ENCODE results near the gene ZNF205. TPM values are rescaled to one million over a fixed set of nuclear protein-coding genes. Genes with fewer than 3 reads are reported as not detected.

The ZNF205 gene
- total and polyA plus RNA-seq, 9 of the 15 experiments (the other 6 are each of a cell fraction or from before 2014, with no cell fraction given), result 2.4 to 11.8 (median 5.1) TPM; not detected in 2

DNA sequence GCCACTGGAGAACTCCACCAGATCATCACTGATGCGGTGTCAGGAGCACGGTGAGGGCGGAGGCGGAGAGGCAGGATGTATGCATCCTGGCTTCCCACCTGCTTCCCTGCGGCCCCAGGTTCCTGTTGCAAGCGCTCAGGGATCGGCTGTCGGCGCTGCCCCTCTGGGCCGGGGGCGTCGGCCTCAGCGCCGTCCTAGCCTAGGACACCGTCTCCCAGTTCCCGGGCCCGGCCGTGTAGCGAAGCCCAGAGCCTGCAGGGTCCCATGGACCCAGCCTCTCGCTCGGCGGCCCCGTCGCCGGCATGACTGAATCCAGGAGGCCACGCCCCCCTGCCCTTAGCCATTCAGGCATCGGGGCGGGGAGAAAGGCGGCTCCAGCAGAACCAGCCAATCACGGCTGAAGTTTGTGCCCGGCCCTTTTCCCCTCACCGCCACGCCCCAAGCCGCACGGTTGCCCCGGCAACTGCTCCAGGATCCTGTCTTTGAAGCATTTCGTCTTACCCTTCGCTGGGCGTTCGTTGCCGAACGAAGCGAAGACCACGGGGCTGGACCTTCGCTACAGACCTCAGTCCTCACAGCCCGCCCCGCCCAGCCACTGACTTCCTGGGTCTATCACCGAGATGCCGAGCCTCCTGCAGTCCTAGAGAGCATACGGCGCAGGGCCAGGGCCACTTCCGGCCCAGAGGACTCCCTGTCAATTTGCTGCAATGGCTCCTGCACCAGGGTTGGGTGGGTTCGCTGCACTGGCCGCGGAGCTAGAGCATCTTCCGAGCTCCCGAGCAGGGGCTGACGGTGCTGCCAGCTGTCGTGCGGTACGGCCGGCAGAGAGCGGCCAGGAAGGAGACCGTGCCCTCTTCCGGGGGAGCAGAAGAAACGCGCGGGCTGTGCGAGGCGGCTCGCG lies 11.8 kb downstream of the ZNF205 start (continued):
- TF ChIP-seq FOXM1 (IDR thresholded peaks at IDR 0.05; ENCODE audit: low read depth), result no peak
- TF ChIP-seq FOXM1 (CRISPR knock-in tag; IDR thresholded peaks at IDR 0.05; ENCODE audit: low read depth), result no peak
- TF ChIP-seq, protein P1, sequence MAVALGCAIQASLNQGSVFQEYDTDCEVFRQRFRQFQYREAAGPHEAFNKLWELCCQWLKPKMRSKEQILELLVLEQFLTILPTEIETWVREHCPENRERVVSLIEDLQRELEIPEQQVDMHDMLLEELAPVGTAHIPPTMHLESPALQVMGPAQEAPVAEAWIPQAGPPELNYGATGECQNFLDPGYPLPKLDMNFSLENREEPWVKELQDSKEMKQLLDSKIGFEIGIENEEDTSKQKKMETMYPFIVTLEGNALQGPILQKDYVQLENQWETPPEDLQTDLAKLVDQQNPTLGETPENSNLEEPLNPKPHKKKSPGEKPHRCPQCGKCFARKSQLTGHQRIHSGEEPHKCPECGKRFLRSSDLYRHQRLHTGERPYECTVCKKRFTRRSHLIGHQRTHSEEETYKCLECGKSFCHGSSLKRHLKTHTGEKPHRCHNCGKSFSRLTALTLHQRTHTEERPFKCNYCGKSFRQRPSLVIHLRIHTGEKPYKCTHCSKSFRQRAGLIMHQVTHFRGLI (CRISPR knock-in tag; IDR thresholded peaks at IDR 0.05), result no peak
- no peak for TF ChIP-seq ASH1L (IDR thresholded peaks at IDR 0.05; ENCODE audit: borderline replicate concordance, low read depth, partially characterized antibody)
- TF ChIP-seq POLR2B (IDR thresholded peaks at IDR 0.05; ENCODE audit: low read depth, partially characterized antibody), result peak; percentile 39
- TF ChIP-seq TCF15 (CRISPR knock-in tag; IDR thresholded peaks at IDR 0.05), result no peak
- TF ChIP-seq, protein P2, sequence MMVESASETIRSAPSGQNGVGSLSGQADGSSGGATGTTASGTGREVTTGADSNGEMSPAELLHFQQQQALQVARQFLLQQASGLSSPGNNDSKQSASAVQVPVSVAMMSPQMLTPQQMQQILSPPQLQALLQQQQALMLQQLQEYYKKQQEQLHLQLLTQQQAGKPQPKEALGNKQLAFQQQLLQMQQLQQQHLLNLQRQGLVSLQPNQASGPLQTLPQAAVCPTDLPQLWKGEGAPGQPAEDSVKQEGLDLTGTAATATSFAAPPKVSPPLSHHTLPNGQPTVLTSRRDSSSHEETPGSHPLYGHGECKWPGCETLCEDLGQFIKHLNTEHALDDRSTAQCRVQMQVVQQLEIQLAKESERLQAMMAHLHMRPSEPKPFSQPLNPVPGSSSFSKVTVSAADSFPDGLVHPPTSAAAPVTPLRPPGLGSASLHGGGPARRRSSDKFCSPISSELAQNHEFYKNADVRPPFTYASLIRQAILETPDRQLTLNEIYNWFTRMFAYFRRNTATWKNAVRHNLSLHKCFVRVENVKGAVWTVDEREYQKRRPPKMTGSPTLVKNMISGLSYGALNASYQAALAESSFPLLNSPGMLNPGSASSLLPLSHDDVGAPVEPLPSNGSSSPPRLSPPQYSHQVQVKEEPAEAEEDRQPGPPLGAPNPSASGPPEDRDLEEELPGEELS (CRISPR knock-in tag; IDR thresholded peaks at IDR 0.05; ENCODE audit: borderline replicate concordance), result 0 out of 2 replicates have a peak, but pooled peaks have one; percentile 38
- TF ChIP-seq, protein P3, sequence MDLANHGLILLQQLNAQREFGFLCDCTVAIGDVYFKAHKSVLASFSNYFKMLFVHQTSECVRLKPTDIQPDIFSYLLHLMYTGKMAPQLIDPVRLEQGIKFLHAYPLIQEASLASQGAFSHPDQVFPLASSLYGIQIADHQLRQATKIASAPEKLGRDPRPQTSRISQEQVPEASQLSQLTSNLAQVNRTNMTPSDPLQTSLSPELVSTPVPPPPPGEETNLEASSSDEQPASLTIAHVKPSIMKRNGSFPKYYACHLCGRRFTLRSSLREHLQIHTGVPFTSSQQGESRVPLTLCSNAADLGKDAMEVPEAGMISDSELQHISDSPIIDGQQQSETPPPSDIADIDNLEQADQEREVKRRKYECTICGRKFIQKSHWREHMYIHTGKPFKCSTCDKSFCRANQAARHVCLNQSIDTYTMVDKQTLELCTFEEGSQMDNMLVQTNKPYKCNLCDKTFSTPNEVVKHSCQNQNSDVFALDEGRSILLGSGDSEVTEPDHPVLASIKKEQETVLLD (IDR thresholded peaks at IDR 0.05), result no peak
- TF ChIP-seq RAD51 (IDR thresholded peaks at IDR 0.05; ENCODE audit: borderline replicate concordance, low read depth), result no peak
- TF ChIP-seq MCM2 (IDR thresholded peaks at IDR 0.05; ENCODE audit: low read depth), result no peak
- TF ChIP-seq SMARCA4 (IDR thresholded peaks at IDR 0.05), result peak; percentile 42; the same call in 1 of the 2 replicates
- TF ChIP-seq XRCC3 (IDR thresholded peaks at IDR 0.05), result no peak
- peak; percentile 88 for TF ChIP-seq HNRNPLL (IDR thresholded peaks at IDR 0.05; ENCODE audit: low read depth, low read length, poor library complexity, severe bottlenecking)
- TF ChIP-seq HDAC1 (IDR thresholded peaks at IDR 0.05), result peak in 1 of 2 experiments; percentile 84; a peak in 2 of 4 replicates
- peak; percentile 23; the same call in 1 of the 2 replicates for TF ChIP-seq TOE1 (IDR thresholded peaks at IDR 0.05; ENCODE audit: borderline replicate concordance)
- no peak for TF ChIP-seq TOE1 (CRISPR knock-in tag; IDR thresholded peaks at IDR 0.05; ENCODE audit: borderline replicate concordance, low read depth)
- no peak for TF ChIP-seq MXD1 (CRISPR knock-in tag; IDR thresholded peaks at IDR 0.05; ENCODE audit: borderline replicate concordance, poor library complexity, severe bottlenecking)
- no peak for TF ChIP-seq HEY1 (CRISPR knock-in tag; IDR thresholded peaks at IDR 0.05; ENCODE audit: borderline replicate concordance)
- TF ChIP-seq, protein P4, sequence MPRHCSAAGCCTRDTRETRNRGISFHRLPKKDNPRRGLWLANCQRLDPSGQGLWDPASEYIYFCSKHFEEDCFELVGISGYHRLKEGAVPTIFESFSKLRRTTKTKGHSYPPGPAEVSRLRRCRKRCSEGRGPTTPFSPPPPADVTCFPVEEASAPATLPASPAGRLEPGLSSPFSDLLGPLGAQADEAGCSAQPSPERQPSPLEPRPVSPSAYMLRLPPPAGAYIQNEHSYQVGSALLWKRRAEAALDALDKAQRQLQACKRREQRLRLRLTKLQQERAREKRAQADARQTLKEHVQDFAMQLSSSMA (CRISPR knock-in tag; IDR thresholded peaks at IDR 0.05), result no peak
- peak; percentile 62; the same call in 1 of the 2 replicates for TF ChIP-seq KLF13 (tag; IDR thresholded peaks at IDR 0.05; ENCODE audit: borderline replicate concordance, low read depth)
